Measurements from ENCODE around the gene RND3.

DNA sequence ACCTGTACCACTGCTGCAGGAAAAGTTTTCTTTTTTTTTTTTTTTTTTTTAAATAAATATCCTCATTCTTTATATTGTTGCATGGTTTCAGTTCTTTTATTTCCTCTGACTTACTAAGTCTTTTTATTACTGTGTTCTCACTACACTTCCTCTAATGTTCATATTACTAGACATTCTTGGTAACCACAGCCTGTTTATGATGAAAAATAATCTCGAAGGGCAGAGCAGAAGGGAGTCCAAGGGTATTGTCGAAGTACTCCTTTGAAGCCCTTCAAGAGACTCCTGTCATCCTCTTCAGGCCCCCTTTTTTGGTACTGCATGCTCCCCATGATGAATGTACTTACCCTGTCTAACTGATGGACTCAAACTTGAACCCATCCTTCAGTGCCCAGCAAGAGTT lies 61.2 kb downstream of the RND3 start:
- TF ChIP-seq CTCF (IDR thresholded peaks at IDR 0.05) (no peak), POLR2A (IDR thresholded peaks at IDR 0.05) (no peak)

Data from body of pancreas (tissue), 4 donors.